T-helper 2 cell treated with Interferon-gamma antibody and Interleukin-4, amounts not matched to agents 100 ng/mL and 5 ng/mL, for 36 hours (primary cell): Measurements from ENCODE around the gene THAP3. TPM values are rescaled to one million over a fixed set of nuclear protein-coding genes. Genes with fewer than 3 reads are reported as not detected.

ENCODE experiments used
- intact Hi-C: fragments of 100-400 bp; cut with micrococcal nuclease; formaldehyde crosslinking; loops from one replicate; pipeline ENCODE4 v1.15.1; 2023
- total RNA-seq: library from RNA; stranded (reverse); gene quantifications from 2 replicates; pipeline ENCODE4 v1.2.3, GENCODE V29; 2022

Gene THAP3
- total RNA-seq, 1 donor from 2014 or later = 17.1 TPM

GRCh38 chr1:6666696-6667095 is 42.0 kb downstream of the THAP3 start:
- intact Hi-C loops = no loop called here

GRCh38 chr1:6667139-6667538 is 42.5 kb downstream of the THAP3 start:
- intact Hi-C loops = no loop called here

- intact Hi-C loops = no loop called here
Observed at GRCh38 chr1:6668503-6668902, 43.8 kb downstream of the THAP3 start.

GRCh38 chr1:6672558-6672957 is 47.9 kb downstream of the THAP3 start:
- intact Hi-C loops = no loop called here

GRCh38 chr1:6673816-6674398 is 49.2 kb downstream of the THAP3 start:
- intact Hi-C loops = no loop called here

- intact Hi-C loops = no loop called here
Observed at GRCh38 chr1:6674771-6675170, 50.1 kb downstream of the THAP3 start.

GRCh38 chr1:6675941-6676340 is 51.3 kb downstream of the THAP3 start:
- intact Hi-C loops = no loop called here

Other genes starting within 250 kb of the THAP3 start
- gene ACOT7, start 231.1 kb upstream of the THAP3 start, total RNA-seq = 92.8 and 95.3 TPM in 2 replicates
- gene HES2, start 204.9 kb upstream of the THAP3 start, total RNA-seq = 0.89 and 0.93 TPM in 2 replicates
- gene ESPN, start 200.1 kb upstream of the THAP3 start, total RNA-seq = 1.1 and 1.8 TPM in 2 replicates
- gene TNFRSF25, start 158.7 kb upstream of the THAP3 start, total RNA-seq = 95.0 and 104 TPM in 2 replicates
- 1.4 TPM in 2 replicates for gene PLEKHG5, start 133.2 kb upstream of the THAP3 start, total RNA-seq
- 54.0 and 58.5 TPM in 2 replicates for gene NOL9, start 70.4 kb upstream of the THAP3 start, total RNA-seq
- not detected in 2 replicates for gene TAS1R1, start 69.6 kb upstream of the THAP3 start, total RNA-seq
- 29.8 and 32.9 TPM in 2 replicates for gene ZBTB48, start 44.9 kb upstream of the THAP3 start, total RNA-seq
- gene KLHL21, start 22.0 kb upstream of the THAP3 start, total RNA-seq = 20.7 and 22.0 TPM in 2 replicates
- 16.1 and 16.3 TPM in 2 replicates for gene PHF13, start 11.1 kb upstream of the THAP3 start, total RNA-seq
- gene DNAJC11, start 76.9 kb downstream of the THAP3 start, total RNA-seq = 52.9 and 55.0 TPM in 2 replicates
- 37.9 and 40.7 TPM in 2 replicates for gene CAMTA1, start 160.6 kb downstream of the THAP3 start, total RNA-seq